Anterior cingulate cortex (tissue), 58 donors: ENCODE data around the gene KISS1R.
A peak's percentile ranks its signal among the peaks of the same experiment; 100 is the strongest.
"Not testable (repeated sequence)": the region's sequence is repeated elsewhere in the genome, so short reads cannot be mapped to it uniquely, and the experiment has no call there.

Source experiments
- DNase-seq, 58 donors: peaks; one replicate each; lab custom pipeline; 2025; lab: John Stamatoyannopoulos, UW

The KISS1R gene

GRCh38 chr19:879711-880438 lies 37.3 kb upstream of the KISS1R start:
- peak in 3 of 58 donors; percentile 9 to 28 (median 23) for DNase-seq

GRCh38 chr19:881385-882071 lies 35.6 kb upstream of the KISS1R start:
- no peak for DNase-seq

- no peak for DNase-seq
Measured at GRCh38 chr19:882871-883497, 34.1 kb upstream of the KISS1R start.

- DNase-seq = no peak
Measured at GRCh38 chr19:883661-884211, 33.4 kb upstream of the KISS1R start.

GRCh38 chr19:884420-885211 lies 32.5 kb upstream of the KISS1R start:
- no peak for DNase-seq

GRCh38 chr19:885536-886224 lies 31.5 kb upstream of the KISS1R start:
- no peak for DNase-seq

GRCh38 chr19:887072-887471 lies 30.1 kb upstream of the KISS1R start:
- DNase-seq = peak in 24 of 58 donors; percentile 11 to 80 (median 44)

GRCh38 chr19:887599-887998 lies 29.5 kb upstream of the KISS1R start:
- DNase-seq = peak in 4 of 58 donors; percentile 9 to 27 (median 20)

- DNase-seq = no peak
Measured at GRCh38 chr19:888581-889385, 28.4 kb upstream of the KISS1R start.

GRCh38 chr19:889662-890295 lies 27.4 kb upstream of the KISS1R start:
- DNase-seq = no peak

GRCh38 chr19:890831-891230 lies 26.3 kb upstream of the KISS1R start:
- DNase-seq = no peak

- not testable (repeated sequence) for DNase-seq
Measured at GRCh38 chr19:891421-892200, 25.5 kb upstream of the KISS1R start.

GRCh38 chr19:892243-892893 lies 24.8 kb upstream of the KISS1R start:
- DNase-seq = no peak

GRCh38 chr19:892894-893689 lies 24.0 kb upstream of the KISS1R start, which contains the start of the genes MED16 and RNU6-9:
Gene MED16, minus strand, starts transcription at chr19:893187. Its CDS starts 2,056 bp downstream, at chr19:891131.
Gene RNU6-9, plus strand, starts transcription at chr19:893484.
- peak; percentile 11 to 96 (median 84) for DNase-seq

- DNase-seq = no peak
Measured at GRCh38 chr19:896434-896833, 20.7 kb upstream of the KISS1R start.

- DNase-seq = no peak
Measured at GRCh38 chr19:896999-897398, 20.1 kb upstream of the KISS1R start.
